ENCODE measurements around the gene ANKRD17. TPM values are rescaled to one million over a fixed set of nuclear protein-coding genes. Genes with fewer than 3 reads are reported as not detected.

ANKRD17 gene
- polyA plus RNA-seq, 3 donors, result 74.7 to 81.2 (median 75.3) TPM

GRCh38 chr4:73129319-73129718 is 129.3 kb downstream of the ANKRD17 start:
- DNase-seq, result no peak

GRCh38 chr4:73127839-73128453 is 130.7 kb downstream of the ANKRD17 start:
- no peak for DNase-seq

GRCh38 chr4:73109493-73109892 is 149.1 kb downstream of the ANKRD17 start:
- no peak for DNase-seq

- DNase-seq, result no peak
Observed at GRCh38 chr4:73104695-73105094, 153.9 kb downstream of the ANKRD17 start.

- DNase-seq, result no peak
Observed at GRCh38 chr4:73103799-73104503, 154.6 kb downstream of the ANKRD17 start.

- no peak for DNase-seq
Observed at GRCh38 chr4:73099143-73099542, 159.5 kb downstream of the ANKRD17 start.

- no peak for DNase-seq
Observed at GRCh38 chr4:73098713-73099112, 159.9 kb downstream of the ANKRD17 start.

- peak; percentile 48 for DNase-seq
Observed at GRCh38 chr4:73098016-73098415, 160.6 kb downstream of the ANKRD17 start.

- no peak for DNase-seq
Observed at GRCh38 chr4:73092868-73093267, 165.7 kb downstream of the ANKRD17 start.

- DNase-seq, result no peak
Observed at GRCh38 chr4:73090738-73091137, 167.9 kb downstream of the ANKRD17 start.

GRCh38 chr4:73087871-73088270 is 170.7 kb downstream of the ANKRD17 start:
- DNase-seq, result no peak

- DNase-seq, result no peak
Observed at GRCh38 chr4:73086095-73086868, 172.3 kb downstream of the ANKRD17 start.

GRCh38 chr4:73080789-73081188 is 177.8 kb downstream of the ANKRD17 start:
- DNase-seq, result no peak

GRCh38 chr4:73075832-73076231 is 182.8 kb downstream of the ANKRD17 start:
- no peak for DNase-seq

- no peak for DNase-seq
Observed at GRCh38 chr4:73070074-73070390, 188.6 kb downstream of the ANKRD17 start.

GRCh38 chr4:73069338-73070073 is 189.1 kb downstream of the ANKRD17 start, which contains the start of gene COX18:
Gene COX18 (minus strand): TSS chr4:73069716. CDS start chr4:73069649, 67 bp downstream.
- peak; percentile 98 for DNase-seq

GRCh38 chr4:73068491-73069337 is 189.9 kb downstream of the ANKRD17 start:
- peak; percentile 52 for DNase-seq

- DNase-seq, result no peak
Observed at GRCh38 chr4:73067971-73068394, 190.6 kb downstream of the ANKRD17 start.

- DNase-seq, result no peak
Observed at GRCh38 chr4:73066928-73067327, 191.7 kb downstream of the ANKRD17 start.

GRCh38 chr4:73066445-73066844 is 192.2 kb downstream of the ANKRD17 start:
- DNase-seq, result no peak

- no peak for DNase-seq
Observed at GRCh38 chr4:73064536-73064935, 194.1 kb downstream of the ANKRD17 start.

All from renal pelvis (tissue), 4 donors.